GM21390 (cell line): ENCODE data around the gene GYG2.
A peak's percentile ranks its signal among the peaks of the same experiment; 100 is the strongest.
"Not testable (repeated sequence)": the region's sequence is repeated elsewhere in the genome, so short reads cannot be mapped to it uniquely, and the experiment has no call there.

Experiments
- ATAC-seq: cut with Tn5 transposase; IDR thresholded peaks from one replicate; pipeline ENCODE4 v1.9.1; 2021; ENCODE audit not compliant: unreplicated experiment

Gene GYG2

GRCh38 chrX:2901367-2902036 is 72.8 kb downstream of the GYG2 start:
- ATAC-seq, result no peak

GRCh38 chrX:2902841-2903240 is 74.1 kb downstream of the GYG2 start:
- ATAC-seq, result no peak

- no peak for ATAC-seq
Observed at GRCh38 chrX:2903366-2903765, 74.6 kb downstream of the GYG2 start.

GRCh38 chrX:2907295-2907694 is 78.6 kb downstream of the GYG2 start:
- no peak for ATAC-seq

GRCh38 chrX:2908125-2908685 is 79.5 kb downstream of the GYG2 start:
- ATAC-seq, result no peak

GRCh38 chrX:2910109-2910508 is 81.4 kb downstream of the GYG2 start:
- no peak for ATAC-seq

GRCh38 chrX:2913118-2913517 is 84.4 kb downstream of the GYG2 start:
- ATAC-seq, result no peak

GRCh38 chrX:2917767-2918166 is 89.0 kb downstream of the GYG2 start:
- no peak for ATAC-seq

GRCh38 chrX:2921193-2921592 is 92.5 kb downstream of the GYG2 start:
- no peak for ATAC-seq

GRCh38 chrX:2921750-2922149 is 93.0 kb downstream of the GYG2 start:
- ATAC-seq, result no peak

- no peak for ATAC-seq
Observed at GRCh38 chrX:2924151-2924550, 95.4 kb downstream of the GYG2 start.

- not testable (repeated sequence) for ATAC-seq
Observed at GRCh38 chrX:2926255-2926654, 97.5 kb downstream of the GYG2 start.

- ATAC-seq, result no peak
Observed at GRCh38 chrX:2926664-2927275, 98.0 kb downstream of the GYG2 start.

- ATAC-seq, result no peak
Observed at GRCh38 chrX:2928191-2928582, 99.5 kb downstream of the GYG2 start.

- ATAC-seq, result peak; percentile 94
Observed at GRCh38 chrX:2928583-2929434, 100.1 kb downstream of the GYG2 start, which contains the start of gene ARSD. ARSD (minus strand) TSS chrX:2929339; CDS start chrX:2929275, 64 bp downstream.

- no peak for ATAC-seq
Observed at GRCh38 chrX:2931155-2931554, 102.4 kb downstream of the GYG2 start.

- ATAC-seq, result no peak
Observed at GRCh38 chrX:2931612-2932011, 102.9 kb downstream of the GYG2 start.
